Smooth muscle cell (in vitro differentiated cells): ENCODE results near the gene GSTM4. TPM values are rescaled to one million over a fixed set of nuclear protein-coding genes. Genes with fewer than 3 reads are reported as not detected.
A peak's percentile ranks its signal among the peaks of the same experiment; 100 is the strongest.

ENCODE experiments used
- DNase-seq: peaks from one replicate; lab custom pipeline; 2025; ENCODE audit not compliant: unreplicated experiment; lab: John Stamatoyannopoulos, UW
- H2AFZ ChIP-seq: fragments of 200-600 bp; sonication (generic); 2 replicates; pipeline ENCODE4 v1.6.0; 2016; ENCODE audit warnings: antibody characterized with exemption, low read depth, mild to moderate bottlenecking
- H3F3A ChIP-seq: fragments of 200-600 bp; sonication (generic); 2 replicates; pipeline ENCODE4 v1.6.0; 2017; ENCODE audit warnings: antibody characterized with exemption, low read depth
- H3K27ac ChIP-seq: fragments of 200-600 bp; sonication (generic); 2 replicates; pipeline ENCODE4 v1.5.1; 2016; ENCODE audit warnings: low read depth, mild to moderate bottlenecking
- H3K27me3 ChIP-seq: fragments of 200-600 bp; sonication (generic); 2 replicates; pipeline ENCODE4 v1.6.1; 2016; ENCODE audit warnings: low read depth, mild to moderate bottlenecking
- H3K36me3 ChIP-seq: fragments of 200-600 bp; sonication (generic); 2 replicates; pipeline ENCODE4 v1.5.1; 2016; ENCODE audit warnings: low read depth
- H3K4me1 ChIP-seq: fragments of 200-600 bp; sonication (generic); 2 replicates; pipeline ENCODE4 v1.5.1; 2016; ENCODE audit warnings: low read depth
- H3K4me2 ChIP-seq: fragments of 200-600 bp; sonication (generic); 2 replicates; pipeline ENCODE4 v1.6.0; 2016; ENCODE audit warnings: mild to moderate bottlenecking
- H3K4me3 ChIP-seq: fragments of 200-600 bp; sonication (generic); 2 replicates; pipeline ENCODE4 v1.5.1; 2016; ENCODE audit warnings: mild to moderate bottlenecking
- H3K79me2 ChIP-seq: fragments of 200-600 bp; sonication (generic); 2 replicates; pipeline ENCODE4 v1.6.0; 2016; ENCODE audit warnings: low read depth, mild to moderate bottlenecking
- H3K9ac ChIP-seq: fragments of 200-600 bp; sonication (generic); 2 replicates; pipeline ENCODE4 v1.6.0; 2016; ENCODE audit warnings: low read depth
- H3K9me3 ChIP-seq: fragments of 200-600 bp; sonication (generic); replicated peaks from 2 replicates; pipeline ENCODE4 v1.5.1; 2016; ENCODE audit warnings: low read depth
- H4K20me1 ChIP-seq: fragments of 200-600 bp; sonication (generic); 2 replicates; pipeline ENCODE4 v1.6.0; 2016; ENCODE audit warnings: low read depth
- WGBS: methylation state at CpG from one replicate; pipeline ENCODE4 v1.1.7; 2016; ENCODE audit warnings: low lambda C conversion rate; 5-methylcytosine and 5-hydroxymethylcytosine counted together
- polyA plus RNA-seq: library from polyadenylated mRNA; unstranded; fragments of >200 nt; fragmentation: Nextera tagmentation; extraction: Ambion mirVana; gene quantifications from 2 replicates; pipeline ENCODE4 v1.2.1, GENCODE V29; 2016
- total RNA-seq: library from RNA; depleted of rRNA; stranded (reverse); fragments of >200 nt; gene quantifications from 2 replicates; pipeline ENCODE4 v1.2.3, GENCODE V29; 2014
- TF ChIP-seq, protein P1 (sequence below): fragments of 200-600 bp; sonication (generic); IDR thresholded peaks from 2 replicates; pipeline ENCODE4 v1.5.1; 2017; ENCODE audit warnings: borderline replicate concordance, mild to moderate bottlenecking, antibody characterized with exemption; ENCODE audit not compliant: insufficient read depth, poor library complexity, severe bottlenecking

Gene GSTM4
- total and polyA plus RNA-seq, 2 experiments from 2014 or later = 25.8 to 34.4 TPM

GRCh38 chr1:109619576-109620400, 36.1 kb upstream of the GSTM4 start, which contains the start of the genes AMPD2 and GNAT2:
Gene AMPD2, plus strand, starts transcription at chr1:109619837. Its CDS starts 1,339 bp downstream, at chr1:109621176.
Gene GNAT2, minus strand, starts transcription at chr1:109619616. Its CDS starts 6,746 bp downstream, at chr1:109612870.
- H3K36me3 ChIP-seq = no peaks in the 10 kb centered on the region
- H3K4me3 ChIP-seq = peak within 1 kb of the TSS; percentile 83
- H3K9me3 ChIP-seq = no peaks in the 10 kb centered on the region
- peaks cover 17% of the 10 kb centered on the region for H3K4me1 ChIP-seq
- H3K27ac ChIP-seq = peak within 1 kb of the TSS; percentile 95
- peaks cover 49% of the 10 kb centered on the region for H3K79me2 ChIP-seq
- H3K4me2 ChIP-seq = peak within 1 kb of the TSS; percentile 96
- H2AFZ ChIP-seq = peak within 1 kb of the TSS; percentile 14
- DNase-seq = peak; percentile 32
- 2% methylated on average over 46 of the region's 47 CpGs for WGBS
- TF ChIP-seq, protein P1, sequence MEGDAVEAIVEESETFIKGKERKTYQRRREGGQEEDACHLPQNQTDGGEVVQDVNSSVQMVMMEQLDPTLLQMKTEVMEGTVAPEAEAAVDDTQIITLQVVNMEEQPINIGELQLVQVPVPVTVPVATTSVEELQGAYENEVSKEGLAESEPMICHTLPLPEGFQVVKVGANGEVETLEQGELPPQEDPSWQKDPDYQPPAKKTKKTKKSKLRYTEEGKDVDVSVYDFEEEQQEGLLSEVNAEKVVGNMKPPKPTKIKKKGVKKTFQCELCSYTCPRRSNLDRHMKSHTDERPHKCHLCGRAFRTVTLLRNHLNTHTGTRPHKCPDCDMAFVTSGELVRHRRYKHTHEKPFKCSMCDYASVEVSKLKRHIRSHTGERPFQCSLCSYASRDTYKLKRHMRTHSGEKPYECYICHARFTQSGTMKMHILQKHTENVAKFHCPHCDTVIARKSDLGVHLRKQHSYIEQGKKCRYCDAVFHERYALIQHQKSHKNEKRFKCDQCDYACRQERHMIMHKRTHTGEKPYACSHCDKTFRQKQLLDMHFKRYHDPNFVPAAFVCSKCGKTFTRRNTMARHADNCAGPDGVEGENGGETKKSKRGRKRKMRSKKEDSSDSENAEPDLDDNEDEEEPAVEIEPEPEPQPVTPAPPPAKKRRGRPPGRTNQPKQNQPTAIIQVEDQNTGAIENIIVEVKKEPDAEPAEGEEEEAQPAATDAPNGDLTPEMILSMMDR = no peak
- H3F3A ChIP-seq = peaks cover 7% of the 10 kb centered on the region
- peaks cover 38% of the 10 kb centered on the region for H4K20me1 ChIP-seq
- H3K9ac ChIP-seq = peak within 1 kb of the TSS; percentile 96
- H3K27me3 ChIP-seq = no peaks in the 10 kb centered on the region

GRCh38 chr1:109620401-109620791, 35.5 kb upstream of the GSTM4 start:
- H3K27me3 ChIP-seq = no peaks in the 10 kb centered on the region
- H3K36me3 ChIP-seq = no peaks in the 10 kb centered on the region
- H3K4me1 ChIP-seq = peaks cover 17% of the 10 kb centered on the region
- H3K9me3 ChIP-seq = no peaks in the 10 kb centered on the region
- H4K20me1 ChIP-seq = peaks cover 44% of the 10 kb centered on the region
- peaks cover 7% of the 10 kb centered on the region for H3F3A ChIP-seq
- peaks cover 55% of the 10 kb centered on the region for H3K79me2 ChIP-seq
- TF ChIP-seq, protein P1 = no peak
- peak overlapping the region; percentile 14 for H2AFZ ChIP-seq
- peak overlapping the region; percentile 83 for H3K4me3 ChIP-seq
- peak; percentile 78 for DNase-seq
- H3K4me2 ChIP-seq = peak overlapping the region; percentile 96
- WGBS = 2% methylated on average over 9 of the region's 9 CpGs
- peak overlapping the region; percentile 95 for H3K27ac ChIP-seq
- H3K9ac ChIP-seq = peak overlapping the region; percentile 96

GRCh38 chr1:109620841-109621286, 35.0 kb upstream of the GSTM4 start:
- peaks cover 49% of the 10 kb centered on the region for H4K20me1 ChIP-seq
- peak overlapping the region; percentile 83 for H3K4me3 ChIP-seq
- H3K36me3 ChIP-seq = no peaks in the 10 kb centered on the region
- peak overlapping the region; percentile 96 for H3K4me2 ChIP-seq
- H3K79me2 ChIP-seq = peaks cover 56% of the 10 kb centered on the region
- WGBS = under 1% methylated on average over 13 of the region's 18 CpGs
- peak overlapping the region; percentile 95 for H3K27ac ChIP-seq
- H3F3A ChIP-seq = peaks cover 7% of the 10 kb centered on the region
- TF ChIP-seq, protein P1 = no peak
- no peaks in the 10 kb centered on the region for H3K27me3 ChIP-seq
- no peak overlapping the region for H2AFZ ChIP-seq
- peak overlapping the region; percentile 96 for H3K9ac ChIP-seq
- DNase-seq = peak; percentile 84
- H3K9me3 ChIP-seq = no peaks in the 10 kb centered on the region
- peaks cover 17% of the 10 kb centered on the region for H3K4me1 ChIP-seq
